NOMO-1 (cell line): ENCODE results near the gene ACTR3C.

ENCODE experiments used
- DNase-seq, 2 experiments: peaks; one replicate each; lab custom pipeline; 2025; ENCODE audit not compliant: unreplicated experiment in 2 of 2; lab: John Stamatoyannopoulos, UW

Gene ACTR3C

GRCh38 chr7:150322833-150323681 lies at the start of gene ACTR3C, which contains the start of gene LRRC61:
ACTR3C (minus strand) TSS chr7:150323545; CDS start chr7:150295296, 28,249 bp downstream.
LRRC61 (plus strand) TSS chr7:150323355; CDS start chr7:150336862, 13,507 bp downstream.
- DNase-seq = peak; percentile 7 to 19

GRCh38 chr7:150372271-150373048 lies 49.1 kb upstream of the ACTR3C start:
- DNase-seq = no peak

GRCh38 chr7:150371996-150372270 lies 48.6 kb upstream of the ACTR3C start:
- no peak for DNase-seq

GRCh38 chr7:150371131-150371995 lies 48.0 kb upstream of the ACTR3C start:
- no peak for DNase-seq

- no peak for DNase-seq
These were observed 47.3 kb upstream of the ACTR3C start for GRCh38 chr7:150370612-150371071.

- DNase-seq = no peak
These were observed 46.6 kb upstream of the ACTR3C start for GRCh38 chr7:150369748-150370501.

GRCh38 chr7:150368884-150369747 lies 45.8 kb upstream of the ACTR3C start:
- DNase-seq = peak; percentile 10 to 32

- peak; percentile 50 to 66 for DNase-seq
These were observed 44.9 kb upstream of the ACTR3C start, which contains the start of gene REPIN1 for GRCh38 chr7:150368096-150368883. REPIN1 (plus strand) TSS chr7:150368822; CDS start chr7:150369712, 890 bp downstream.

- DNase-seq = no peak
These were observed 44.3 kb upstream of the ACTR3C start for GRCh38 chr7:150367677-150368095.

GRCh38 chr7:150365673-150366398 lies 42.5 kb upstream of the ACTR3C start:
- peak; percentile 57 to 78 for DNase-seq

GRCh38 chr7:150365194-150365593 lies 41.8 kb upstream of the ACTR3C start:
- no peak for DNase-seq

- DNase-seq = peak; percentile 45 to 51
These were observed 40.5 kb upstream of the ACTR3C start for GRCh38 chr7:150363872-150364271.

GRCh38 chr7:150363370-150363769 lies 40.0 kb upstream of the ACTR3C start:
- no peak for DNase-seq

- no peak for DNase-seq
These were observed 38.7 kb upstream of the ACTR3C start for GRCh38 chr7:150361807-150362621.

- no peak for DNase-seq
These were observed 38.1 kb upstream of the ACTR3C start for GRCh38 chr7:150361402-150361801.

GRCh38 chr7:150360363-150361058 lies 37.2 kb upstream of the ACTR3C start:
- no peak for DNase-seq
